ENCODE results near the gene COL12A1.

The COL12A1 gene

GRCh38 chr6:75176076-75176582, 29.7 kb downstream of the COL12A1 start:
- DNase-seq, result no peak

DNA sequence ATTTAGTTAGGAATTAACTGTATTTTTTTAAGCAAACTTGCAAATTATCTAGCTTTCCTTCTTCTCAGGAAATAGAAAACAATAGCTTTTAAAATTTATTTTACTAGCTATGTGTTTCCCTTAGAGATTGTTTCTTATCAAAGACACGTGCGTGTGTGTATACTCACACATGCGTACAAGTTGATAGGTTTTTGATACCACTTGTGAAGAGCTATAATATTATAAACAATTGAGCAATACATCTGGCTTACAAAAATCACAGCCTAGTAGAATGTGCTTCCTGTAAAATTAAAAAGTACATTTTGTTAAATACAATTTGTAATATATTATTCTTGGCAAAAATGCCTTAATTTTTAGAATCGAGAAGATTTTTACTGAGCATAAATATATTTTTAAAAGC, 33.9 kb downstream of the COL12A1 start:
- no peak for DNase-seq

- DNase-seq, result no peak
These were observed 34.3 kb downstream of the COL12A1 start for GRCh38 chr6:75171567-75171966.

- no peak for DNase-seq
These were observed 34.9 kb downstream of the COL12A1 start for GRCh38 chr6:75170691-75171560.

DNA sequence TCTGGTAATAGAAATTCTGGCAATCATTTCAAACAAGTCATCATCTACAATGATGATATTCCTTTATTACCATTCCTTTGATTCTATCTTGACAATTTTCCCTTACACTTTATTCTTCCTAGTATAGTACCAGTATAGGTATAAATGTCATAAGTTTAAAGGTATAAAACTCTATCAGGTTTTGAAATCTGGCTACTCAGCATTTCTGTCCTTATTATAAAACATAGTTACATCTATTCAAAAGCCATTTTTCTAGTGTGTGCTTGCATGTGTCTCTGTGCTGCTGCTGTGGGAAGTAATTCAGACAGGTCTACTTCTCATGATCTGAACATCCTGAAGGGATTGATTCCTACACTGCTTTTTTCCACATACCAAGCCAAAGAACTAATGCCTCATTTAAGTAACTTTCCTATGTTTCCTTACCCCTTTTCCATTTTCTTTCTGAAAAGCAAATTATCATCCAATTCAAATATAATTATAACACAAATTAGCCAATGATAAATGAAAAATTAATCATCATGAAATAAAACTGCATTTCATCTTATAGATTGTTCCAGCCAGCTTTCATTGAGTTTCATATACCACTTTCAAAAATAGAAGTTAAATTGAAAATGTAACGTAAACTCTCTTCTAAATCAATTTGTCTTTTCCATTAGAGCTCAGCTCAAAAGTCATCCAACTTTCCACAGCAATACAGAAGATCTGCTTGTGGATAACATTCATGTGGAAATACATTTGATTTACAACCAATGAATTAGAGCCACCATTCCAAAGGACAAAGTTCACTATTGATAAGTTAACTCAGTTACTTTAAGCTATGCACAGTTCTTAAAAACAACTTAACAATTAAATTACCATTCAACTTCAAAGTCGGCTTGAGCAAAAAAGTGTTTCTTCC, 35.9 kb downstream of the COL12A1 start:
- DNase-seq, result no peak

DNA sequence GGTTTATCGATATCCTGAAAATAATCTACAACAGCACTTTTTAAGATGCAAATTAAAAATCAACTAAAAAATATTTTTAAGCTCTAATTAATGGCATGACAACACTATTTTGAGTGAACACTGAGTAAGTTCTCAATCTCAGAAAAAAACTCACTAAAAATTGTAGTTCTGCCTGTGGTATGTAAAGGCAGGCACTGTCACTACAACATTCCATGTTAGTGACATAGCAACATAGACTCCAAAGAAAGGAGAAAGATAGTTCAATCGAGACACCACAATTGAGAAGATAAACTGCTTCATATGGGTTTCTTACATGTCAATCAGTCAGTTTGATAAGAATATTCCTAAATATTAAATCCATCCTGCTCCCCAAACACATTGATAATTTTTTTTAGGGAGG, 38.0 kb downstream of the COL12A1 start:
- DNase-seq, result no peak

DNA sequence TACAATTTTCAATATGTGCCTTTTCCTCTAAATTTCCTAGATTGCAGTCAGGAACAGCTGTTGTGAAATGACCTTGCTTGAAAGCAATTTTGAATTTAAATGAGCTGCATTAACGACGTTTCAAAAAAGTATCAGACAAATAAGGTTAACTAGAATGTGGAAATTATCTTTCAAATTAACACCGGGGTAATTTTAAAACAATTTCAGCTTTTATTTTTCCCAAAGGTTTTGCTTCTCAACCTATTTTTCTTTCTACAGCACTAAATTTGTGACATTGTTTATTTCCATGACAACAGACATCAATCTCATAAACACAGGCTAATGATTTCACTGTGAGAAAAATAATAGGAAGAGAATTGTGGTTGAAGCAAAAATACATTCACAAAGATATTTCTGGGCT, 38.5 kb downstream of the COL12A1 start:
- DNase-seq, result no peak

DNA sequence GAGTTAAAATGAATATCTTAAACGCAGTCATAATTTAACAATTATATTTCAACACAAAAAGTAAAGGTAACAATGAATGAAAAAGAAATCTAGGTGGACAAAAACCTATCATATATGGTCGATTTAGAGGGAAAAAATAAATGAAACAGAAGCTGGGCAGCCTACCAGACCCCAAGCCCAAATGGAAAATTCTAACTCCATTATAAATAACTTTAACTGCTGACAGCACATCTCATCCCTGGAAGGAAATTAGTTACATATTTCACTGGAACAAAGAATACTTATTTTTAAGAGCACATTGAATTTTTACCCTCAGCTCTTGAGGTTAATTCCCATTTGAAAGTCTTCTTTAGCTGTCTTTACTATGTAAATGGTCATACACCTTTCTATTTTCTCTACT, 39.1 kb downstream of the COL12A1 start:
- DNase-seq, result no peak

DNA sequence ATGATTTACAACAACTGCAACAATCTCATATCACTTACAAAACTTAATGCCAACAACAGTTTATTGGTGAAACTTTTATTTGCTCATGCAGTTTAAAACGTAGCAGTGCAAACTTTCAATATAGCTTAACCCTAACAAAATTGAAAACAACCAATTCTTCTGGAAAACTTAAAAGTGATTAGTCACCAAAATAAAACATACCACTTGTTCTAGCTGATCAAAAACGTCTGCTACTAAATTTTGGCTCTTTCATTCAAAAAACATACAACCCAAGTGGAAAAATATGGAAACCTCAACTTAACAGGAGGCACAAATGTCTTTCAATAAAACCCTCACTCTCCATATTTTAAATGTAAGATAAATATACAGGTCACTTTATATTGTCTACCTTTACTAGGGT, 39.6 kb downstream of the COL12A1 start:
- no peak for DNase-seq

DNA sequence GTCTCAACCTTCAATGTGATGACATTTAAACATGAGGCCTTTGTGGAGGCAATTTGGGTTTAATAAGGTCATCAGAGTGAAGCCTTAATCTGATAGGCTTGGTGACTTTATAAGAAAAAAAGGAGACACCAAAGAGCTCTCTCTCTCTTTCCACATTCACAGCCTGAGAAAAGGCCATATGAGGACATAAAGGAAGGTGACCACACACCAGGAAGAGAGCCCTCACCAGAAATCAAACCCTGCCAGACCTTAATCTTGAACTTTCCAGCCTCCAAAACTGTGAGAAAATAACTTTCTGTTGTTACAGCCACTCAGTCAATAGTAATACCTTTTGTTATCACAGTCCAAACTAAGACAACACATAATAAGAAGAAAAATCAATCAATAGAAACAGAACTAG, 47.7 kb downstream of the COL12A1 start:
- no peak for DNase-seq

GRCh38 chr6:75157336-75157735, 48.5 kb downstream of the COL12A1 start:
- DNase-seq, result no peak

GRCh38 chr6:75156186-75156878, 49.5 kb downstream of the COL12A1 start:
- no peak for DNase-seq

GRCh38 chr6:75155631-75156030, 50.2 kb downstream of the COL12A1 start:
- no peak for DNase-seq

DNA sequence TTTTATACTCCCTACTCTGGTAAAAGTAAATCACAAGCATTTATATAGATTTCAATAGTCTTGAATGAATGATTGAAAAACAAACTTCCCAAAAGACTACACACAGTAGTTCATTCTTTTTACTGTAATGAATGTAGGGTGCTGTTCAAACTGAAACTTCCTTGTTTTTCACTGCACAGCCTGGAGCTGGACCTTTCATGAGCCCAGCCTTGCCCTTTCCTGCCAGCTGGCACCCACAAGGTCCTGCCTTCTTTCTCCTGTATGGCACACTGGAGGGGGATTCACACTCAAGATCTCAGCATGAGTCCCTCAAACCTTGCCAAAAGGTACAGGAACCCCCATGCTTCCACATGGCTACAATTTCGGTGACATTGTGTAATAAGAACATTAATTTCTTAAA, 50.9 kb downstream of the COL12A1 start:
- DNase-seq, result no peak

- DNase-seq, result no peak
These were observed 55.0 kb downstream of the COL12A1 start for GRCh38 chr6:75150685-75151412.

GRCh38 chr6:75149696-75150095, 56.2 kb downstream of the COL12A1 start:
- no peak for DNase-seq

DNA sequence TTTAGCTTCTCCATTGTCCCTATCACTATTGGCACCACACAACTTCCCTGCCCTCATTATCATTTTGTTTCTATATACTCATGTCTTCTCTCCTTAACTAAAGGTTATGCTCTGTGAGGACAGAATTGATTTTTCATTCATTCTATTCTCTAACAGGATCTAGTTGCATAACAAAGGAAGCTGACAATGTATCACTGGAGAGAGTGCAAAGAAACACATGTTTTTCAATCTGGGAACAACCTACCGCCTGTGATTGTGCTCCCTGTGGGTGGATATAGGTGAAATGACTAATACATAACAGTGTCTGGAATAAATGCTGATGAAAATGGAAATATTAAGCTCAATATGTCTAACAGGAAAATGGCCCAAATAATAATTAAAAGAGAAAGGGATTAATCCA, 56.6 kb downstream of the COL12A1 start:
- DNase-seq, result no peak

DNA sequence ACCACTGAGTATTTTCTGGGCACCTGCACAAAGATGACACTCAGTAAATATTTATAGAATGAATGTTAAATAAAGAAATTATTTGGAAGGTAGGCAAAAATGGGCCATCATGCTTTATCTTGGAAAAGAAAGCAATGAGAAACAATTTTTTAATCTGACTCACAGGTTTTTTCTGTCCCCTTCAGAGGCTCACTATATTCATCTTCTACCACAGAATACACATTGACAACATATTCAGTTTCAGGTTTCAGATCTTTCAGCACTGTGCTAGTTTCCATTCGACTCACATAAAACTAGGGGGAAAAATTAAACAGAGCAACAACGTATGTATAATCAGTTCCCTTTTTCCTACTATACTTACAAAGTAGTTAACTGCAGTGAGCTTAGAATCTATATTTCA, 58.3 kb downstream of the COL12A1 start:
- DNase-seq, result no peak

DNA sequence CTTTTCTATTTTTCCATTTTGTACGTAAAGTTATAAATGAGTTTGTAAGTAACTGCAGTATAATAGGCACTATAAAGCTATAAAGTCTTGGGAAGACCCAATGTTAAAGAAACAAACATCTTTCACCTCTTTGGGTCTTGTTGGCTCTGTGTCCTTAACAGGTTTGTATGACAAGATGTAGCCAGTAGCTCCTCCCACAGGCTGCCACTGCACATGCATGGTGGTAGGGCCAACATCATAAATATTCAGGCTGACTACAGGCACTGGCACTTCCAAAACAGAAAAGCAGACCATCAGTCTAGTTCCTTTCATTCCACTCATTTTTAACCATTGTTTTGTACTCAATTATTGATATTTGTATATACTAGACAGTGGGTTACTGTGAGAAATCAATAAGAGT, 59.9 kb downstream of the COL12A1 start:
- DNase-seq, result no peak

- no peak for DNase-seq
These were observed 60.6 kb downstream of the COL12A1 start for GRCh38 chr6:75145211-75145610.

DNA sequence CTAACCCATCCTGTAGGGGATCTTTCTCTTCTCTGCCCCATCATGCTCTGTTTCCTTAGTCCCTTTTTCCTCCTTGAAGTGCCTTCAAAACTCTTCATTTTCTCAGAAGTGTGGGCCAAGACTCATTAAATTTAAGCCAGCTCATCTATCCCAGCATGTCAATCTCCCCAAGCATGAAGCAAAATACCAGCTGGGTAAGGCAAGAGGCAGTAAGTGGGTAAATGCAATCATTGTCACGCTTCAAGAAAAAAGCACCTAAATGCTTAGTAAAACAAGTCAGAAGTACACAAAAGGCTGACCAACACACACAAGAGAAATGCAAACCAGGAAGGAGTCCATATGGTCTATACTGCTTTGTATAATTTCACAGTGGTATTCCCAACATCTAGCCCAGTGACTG, 61.5 kb downstream of the COL12A1 start:
- DNase-seq, result no peak

GRCh38 chr6:75143191-75143590, 62.7 kb downstream of the COL12A1 start:
- no peak for DNase-seq

GRCh38 chr6:75142721-75143120, 63.1 kb downstream of the COL12A1 start:
- DNase-seq, result no peak
